ENCODE results near the gene FOXP1. TPM values are rescaled to one million over a fixed set of nuclear protein-coding genes. Genes with fewer than 3 reads are reported as not detected.

FOXP1 gene
- total RNA-seq, 1 donor from 2014 or later, result 128 TPM

DNA sequence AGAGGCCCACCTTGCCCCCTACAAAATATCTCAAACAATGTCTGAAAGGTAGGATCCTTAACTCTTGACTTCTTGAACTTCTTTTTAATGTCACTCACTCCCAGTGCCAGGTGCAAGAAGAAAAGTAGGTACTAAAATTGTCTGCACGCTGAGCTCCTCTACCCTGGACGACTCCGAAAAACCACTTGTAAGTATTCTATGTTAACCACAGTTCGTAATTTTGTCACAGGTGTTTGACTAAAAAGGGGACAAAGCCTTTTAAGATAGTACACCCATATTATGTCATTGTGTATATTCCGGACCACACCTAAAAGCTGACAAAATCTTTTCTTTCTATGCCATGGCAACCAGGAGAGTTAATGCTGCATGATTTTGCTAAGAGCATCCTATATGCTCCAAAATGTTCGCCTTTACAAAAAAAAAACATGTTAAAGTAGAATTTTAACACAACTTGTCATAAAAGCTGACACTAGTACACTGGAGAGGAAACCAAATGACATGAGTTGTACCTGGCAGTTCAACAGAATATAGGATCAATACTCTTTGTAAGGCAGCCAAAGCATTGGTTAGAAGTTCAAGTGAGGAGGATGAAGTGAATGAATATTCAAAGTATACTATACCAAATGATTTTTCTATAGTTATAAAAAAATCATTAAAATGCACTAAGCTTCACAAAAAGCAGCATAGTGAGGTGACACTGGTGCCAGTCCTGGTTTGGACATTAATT lies 210.5 kb downstream of the FOXP1 start:
- no peak for DNase-seq (ENCODE audit: low spot score)

DNA sequence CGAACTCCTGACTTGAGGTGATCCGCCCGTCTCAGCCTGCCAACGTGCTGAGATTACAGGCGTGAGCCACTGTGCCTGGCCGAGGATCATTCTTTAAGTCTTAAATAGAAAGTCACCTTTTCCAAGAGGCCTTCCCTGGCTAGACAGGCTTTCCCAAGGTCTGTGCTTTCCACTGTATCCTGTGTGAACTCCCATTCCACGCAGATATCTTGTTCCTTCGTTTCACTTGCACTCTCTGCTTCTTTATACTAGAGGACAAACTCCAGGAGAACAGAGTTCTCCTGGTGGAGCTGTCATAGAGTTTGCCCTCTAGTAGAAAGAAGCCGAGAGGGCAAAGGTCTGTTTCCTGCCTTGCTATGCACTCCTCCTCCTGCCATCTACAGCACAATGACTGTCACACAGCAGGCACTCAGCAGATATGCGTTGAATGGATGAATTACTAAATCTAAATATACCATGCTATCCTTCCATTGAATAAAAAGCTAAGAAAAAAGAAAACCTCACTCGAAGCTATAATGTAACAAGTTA lies 211.2 kb downstream of the FOXP1 start:
- peak; percentile 58 for DNase-seq (ENCODE audit: low spot score)

DNA sequence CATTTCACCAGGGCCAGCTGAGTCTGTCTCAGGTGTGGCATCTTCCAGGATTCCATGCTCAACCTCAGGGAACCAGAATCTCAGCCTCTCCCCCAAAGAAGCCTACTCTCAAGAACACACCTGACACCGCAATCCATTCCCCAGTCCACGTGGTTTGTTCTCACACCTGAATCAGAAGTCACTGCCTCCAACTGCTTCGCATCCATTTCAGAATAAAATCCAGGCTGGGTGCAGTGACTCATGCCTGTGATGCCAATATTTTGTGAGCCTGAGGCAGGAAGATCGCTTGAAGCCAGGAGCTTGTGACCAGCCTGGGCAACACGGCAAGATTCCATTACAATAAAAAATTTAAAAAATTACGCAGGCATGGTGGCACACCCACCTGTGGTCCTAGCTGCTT lies 212.2 kb downstream of the FOXP1 start:
- no peak for DNase-seq (ENCODE audit: low spot score)

DNA sequence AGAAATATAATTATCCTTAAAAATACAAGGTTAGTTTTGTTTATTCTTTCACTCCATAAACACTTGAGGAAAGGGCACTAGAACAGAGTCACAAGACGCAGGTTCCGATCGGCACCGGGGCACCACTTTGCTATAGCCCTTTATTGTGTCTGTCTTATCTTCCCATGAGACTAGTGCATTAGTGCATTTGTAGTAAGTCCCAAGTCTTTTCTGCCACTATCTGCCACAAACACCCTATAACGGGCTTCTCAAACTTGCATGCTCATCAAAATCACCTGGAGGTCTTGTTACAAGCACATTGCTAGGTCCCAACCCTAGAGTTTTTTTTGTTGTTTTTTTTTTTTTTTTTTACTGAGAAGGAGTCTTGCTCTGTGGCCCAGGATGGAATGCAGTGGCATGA lies 213.1 kb downstream of the FOXP1 start:
- no peak for DNase-seq (ENCODE audit: low spot score)

DNA sequence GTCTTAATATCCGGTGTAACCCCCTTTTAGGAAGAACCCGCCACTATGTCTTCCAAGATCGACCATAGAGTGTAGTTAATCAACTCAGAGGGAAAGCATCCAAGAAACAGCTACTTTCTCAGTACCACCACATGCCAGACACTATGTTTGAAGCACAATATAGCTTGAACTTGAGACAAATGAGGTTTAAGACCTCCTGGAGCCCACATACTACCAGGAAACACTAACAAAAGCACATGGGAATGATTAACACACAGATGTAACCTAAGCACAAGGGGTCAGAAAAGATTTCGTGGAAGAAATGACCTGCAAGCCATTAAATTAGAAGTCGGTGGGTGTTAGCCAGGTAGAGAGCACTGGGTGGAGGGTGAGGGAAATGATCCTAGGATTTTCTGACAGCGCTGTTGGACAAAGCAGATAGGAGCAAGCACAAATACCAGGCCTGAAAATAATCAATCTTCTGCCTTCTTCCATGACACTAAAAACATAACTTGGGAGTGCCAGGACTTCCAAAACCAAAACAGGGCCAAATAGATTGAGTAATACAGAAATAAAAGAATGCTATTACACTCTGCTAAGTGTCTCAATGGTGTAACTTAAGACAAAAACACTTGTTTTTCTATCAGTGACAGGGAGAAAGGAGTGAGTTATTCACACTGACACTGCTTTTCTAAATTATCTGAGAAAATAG lies 213.7 kb downstream of the FOXP1 start:
- DNase-seq (ENCODE audit: low spot score), result no peak

DNA sequence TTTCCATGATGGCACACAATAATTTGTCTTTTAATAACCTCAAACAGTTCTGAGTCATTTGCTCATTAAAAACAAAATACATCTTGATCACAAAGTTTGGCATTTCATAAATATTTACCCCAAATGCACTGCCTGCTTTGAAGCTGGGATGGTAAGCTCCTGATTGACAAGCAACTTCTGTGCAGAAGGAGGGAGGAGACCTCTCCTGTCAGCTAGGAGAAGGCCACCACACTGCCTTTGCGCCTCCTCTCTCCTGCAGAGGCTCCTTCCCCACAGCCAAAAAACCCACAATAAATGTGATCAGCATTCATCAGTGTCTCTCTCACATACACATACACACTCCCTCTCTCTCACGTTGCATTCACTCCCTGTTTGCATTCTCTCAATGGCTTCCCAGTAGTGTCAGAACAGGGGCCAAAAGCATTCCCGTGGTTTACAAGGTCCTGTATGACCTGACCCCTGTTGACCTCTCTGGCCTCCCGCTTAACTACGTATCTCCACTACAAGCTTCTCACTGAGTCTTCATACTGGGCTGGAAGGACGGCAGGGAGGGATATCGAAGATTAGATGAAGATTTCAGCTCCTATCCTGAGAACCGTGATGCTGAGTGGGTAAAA lies 216.4 kb downstream of the FOXP1 start:
- DNase-seq (ENCODE audit: low spot score), result no peak

DNA sequence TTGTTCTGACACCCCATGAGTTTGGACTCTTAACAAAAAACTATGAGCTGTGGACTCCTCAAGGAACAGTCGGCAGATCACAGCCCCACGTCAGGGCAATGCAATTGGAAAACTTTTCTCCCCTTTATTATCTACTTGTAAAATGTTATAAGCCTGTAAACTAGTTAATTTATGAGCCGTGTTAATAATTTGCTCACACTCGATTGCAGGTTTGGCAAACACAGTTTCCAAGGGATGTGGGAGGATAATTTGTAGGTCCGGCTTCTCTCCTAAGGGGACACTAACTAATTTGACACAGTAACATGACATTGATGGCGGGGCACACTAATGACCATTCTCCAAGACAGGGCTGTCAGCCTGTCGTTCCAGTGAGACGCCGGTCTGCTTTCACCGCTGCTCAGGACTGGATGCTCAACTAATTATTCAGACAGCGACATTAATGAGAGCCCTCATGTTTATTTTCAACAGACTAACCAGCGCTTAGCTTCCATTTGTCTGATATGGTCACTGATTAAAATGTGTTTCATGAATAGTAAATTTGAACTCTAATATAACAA lies 222.1 kb downstream of the FOXP1 start:
- no peak for DNase-seq (ENCODE audit: low spot score)

DNA sequence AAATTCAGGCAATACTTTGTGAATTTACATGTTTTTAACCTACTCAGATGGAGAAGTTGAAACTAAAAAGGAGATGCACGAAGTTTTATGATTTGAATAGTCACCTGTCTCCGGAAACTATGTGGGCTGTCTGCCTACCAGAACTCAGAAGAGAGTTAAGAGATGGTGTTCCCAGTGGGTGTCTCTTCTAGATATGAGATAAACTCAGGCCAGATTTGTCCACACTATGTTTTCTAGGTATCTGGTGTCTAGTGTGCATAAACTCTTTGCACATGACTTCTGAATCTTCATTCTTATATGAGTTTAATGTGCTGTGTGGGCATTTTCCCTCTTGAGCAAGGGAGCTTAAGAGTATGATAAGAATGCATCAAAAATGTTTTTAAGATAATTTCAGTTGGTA lies 222.8 kb downstream of the FOXP1 start:
- DNase-seq (ENCODE audit: low spot score), result no peak

DNA sequence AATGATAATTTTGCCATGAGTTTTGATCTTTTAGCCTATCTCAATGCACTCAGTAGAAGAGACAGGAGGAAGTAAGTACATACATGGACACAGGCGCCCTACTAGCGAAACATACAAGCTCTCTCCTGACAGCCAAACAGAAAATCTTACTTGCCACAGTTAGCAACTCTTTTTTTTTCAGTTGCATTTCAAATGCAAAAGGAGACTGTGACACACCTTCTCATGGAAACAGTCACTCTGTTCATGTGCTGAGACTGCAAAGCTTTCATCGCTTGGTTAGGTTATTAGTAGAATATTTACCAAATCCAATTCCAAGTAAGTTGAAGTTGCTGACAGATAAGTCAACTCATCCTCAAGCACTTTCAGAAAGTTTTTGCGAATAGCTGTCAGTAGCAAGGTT lies 223.3 kb downstream of the FOXP1 start:
- DNase-seq (ENCODE audit: low spot score), result no peak

DNA sequence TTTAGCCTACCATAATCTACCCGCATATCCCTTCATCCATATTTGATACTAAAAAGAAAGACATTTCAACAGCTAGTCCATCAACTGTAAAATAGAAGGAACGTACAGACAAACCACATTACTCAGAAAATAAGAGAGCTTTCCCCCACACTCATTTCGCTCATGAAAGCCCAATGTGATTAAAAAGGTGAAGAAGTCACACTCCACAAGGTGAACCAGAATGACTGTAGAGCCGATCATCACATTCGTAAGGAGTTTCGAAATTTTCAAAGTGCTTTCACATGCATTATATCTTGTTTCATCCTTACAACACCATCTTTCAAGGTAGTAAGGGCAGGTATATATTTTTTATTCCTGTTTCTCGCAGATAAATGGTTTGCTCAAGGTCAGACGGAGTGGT lies 225.3 kb downstream of the FOXP1 start:
- no peak for DNase-seq (ENCODE audit: low spot score)

DNA sequence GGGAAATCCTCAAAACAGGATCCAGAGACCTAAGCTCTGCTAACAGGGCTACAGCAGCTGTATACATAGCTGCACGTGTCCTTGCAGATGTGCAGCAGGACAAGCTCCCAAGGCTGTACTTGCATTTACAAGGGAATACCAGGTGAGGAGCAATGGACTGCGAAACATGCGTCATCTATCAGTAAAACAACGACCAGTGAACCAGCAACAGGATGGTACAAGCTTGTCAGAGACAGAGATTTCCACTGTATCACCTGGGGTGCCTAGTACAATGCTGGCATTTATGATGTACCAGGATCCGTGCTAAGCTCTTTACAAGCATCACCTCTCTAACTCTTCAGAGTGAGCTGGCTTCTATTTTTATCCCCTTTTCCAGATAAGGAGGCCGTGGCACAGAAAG lies 227.3 kb downstream of the FOXP1 start:
- DNase-seq (ENCODE audit: low spot score), result no peak

DNA sequence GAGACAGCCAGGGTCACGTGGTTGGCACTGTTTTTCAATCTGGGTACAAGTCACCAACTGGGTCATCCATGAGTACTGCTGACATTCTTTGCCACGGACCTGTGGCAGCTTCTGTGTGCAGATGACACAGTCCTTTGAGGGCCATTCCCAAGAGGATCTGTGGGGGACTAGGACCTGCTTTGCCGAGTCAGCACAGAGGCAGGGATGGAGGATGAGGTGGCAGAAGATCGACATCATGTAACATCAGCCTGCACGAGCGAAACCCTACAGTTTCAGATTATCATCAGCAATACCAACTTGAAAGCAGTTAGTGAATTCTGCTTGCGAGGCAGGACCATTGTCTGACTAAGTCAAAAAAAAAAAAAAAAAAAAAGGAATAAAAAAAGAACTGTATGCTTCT lies 227.7 kb downstream of the FOXP1 start:
- no peak for DNase-seq (ENCODE audit: low spot score)

DNA sequence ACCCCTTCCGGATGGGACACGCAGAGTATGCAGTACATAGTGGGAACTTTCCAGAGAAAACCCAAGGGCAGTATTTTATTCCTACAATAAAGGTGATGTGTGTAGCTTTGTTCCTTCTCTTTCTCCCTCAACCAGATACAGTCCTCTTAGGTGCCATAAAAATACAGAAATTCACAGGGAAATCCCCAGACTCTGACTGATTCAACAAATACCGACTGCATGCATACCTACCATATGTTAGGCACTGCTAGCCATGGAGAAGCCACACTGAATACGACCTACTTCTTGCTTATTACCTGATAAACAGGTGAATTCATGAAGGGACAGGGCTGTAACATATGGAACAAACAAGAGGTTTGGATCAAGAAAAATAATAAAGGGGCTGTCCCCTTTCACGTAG lies 228.5 kb downstream of the FOXP1 start:
- DNase-seq (ENCODE audit: low spot score), result no peak

DNA sequence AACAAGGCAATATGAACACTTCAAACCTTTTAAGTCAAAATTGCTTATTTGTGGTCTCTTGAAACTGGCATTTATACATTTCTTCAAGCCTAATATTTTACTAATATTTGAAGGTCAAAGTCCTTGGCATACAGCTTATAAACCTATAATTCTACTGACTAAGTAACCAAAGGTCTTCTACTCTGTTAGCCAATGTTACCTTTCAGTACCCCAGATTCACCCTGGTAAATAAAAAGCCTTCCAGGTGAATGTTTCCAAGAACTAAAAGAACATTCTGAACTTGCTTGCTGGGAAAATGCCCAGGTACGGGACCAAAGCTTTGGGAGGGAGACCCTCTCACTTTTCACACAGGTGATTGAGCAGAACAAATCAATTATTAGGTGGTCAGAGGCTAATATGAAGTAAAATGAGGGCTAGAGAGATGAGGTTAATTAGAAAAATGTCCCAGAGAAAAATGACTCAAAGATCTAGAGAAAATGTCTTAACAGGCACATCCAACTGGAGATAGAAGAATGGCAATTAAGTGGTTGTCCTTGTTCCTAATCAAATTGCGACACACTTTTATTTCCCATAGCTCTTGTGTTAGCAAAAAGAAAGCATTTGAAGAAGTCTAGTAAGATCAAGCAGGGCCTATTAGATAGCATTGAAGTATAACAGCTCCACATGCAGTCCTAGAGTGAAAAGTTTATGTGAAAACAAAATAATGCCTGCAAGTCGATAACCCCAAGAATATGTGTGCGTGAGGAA lies 232.0 kb downstream of the FOXP1 start:
- DNase-seq (ENCODE audit: low spot score), result no peak

DNA sequence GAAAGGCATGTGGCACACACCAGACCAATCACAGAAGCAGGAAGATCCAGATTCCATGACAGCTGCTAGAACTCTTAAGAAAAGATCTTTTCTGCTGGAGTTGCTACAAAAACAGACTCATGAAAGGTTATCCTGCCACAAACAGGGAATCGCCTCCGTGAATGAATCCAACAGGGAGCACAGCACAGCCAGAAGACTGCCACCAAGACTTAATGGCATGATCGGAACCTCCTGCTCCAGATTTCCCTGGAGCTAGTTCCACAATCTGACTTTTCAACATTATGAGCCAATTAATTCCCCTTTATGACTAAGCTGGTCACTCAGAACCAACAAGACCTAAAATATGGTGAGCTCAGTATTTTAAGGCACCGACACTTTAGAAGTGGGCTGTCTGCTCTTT lies 232.5 kb downstream of the FOXP1 start:
- DNase-seq (ENCODE audit: low spot score), result no peak

DNA sequence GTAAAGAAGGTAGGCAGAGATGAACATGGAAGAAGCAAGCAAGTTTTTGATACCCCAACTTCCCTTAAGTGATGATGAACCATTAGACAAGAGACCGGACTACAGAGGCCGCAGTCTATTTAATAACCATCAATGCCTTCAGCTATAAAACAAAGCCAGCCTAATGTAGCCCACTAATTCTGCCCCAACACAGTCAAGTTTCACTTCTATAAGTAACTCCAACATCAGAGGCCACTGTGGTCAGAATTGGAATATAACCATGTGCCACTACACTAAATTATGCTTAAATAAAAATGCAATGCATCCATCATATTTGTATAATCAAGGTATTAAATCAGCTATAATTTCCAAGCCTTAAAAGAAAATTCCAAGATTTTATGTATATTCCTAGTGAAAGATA lies 234.7 kb downstream of the FOXP1 start:
- no peak for DNase-seq (ENCODE audit: low spot score)

DNA sequence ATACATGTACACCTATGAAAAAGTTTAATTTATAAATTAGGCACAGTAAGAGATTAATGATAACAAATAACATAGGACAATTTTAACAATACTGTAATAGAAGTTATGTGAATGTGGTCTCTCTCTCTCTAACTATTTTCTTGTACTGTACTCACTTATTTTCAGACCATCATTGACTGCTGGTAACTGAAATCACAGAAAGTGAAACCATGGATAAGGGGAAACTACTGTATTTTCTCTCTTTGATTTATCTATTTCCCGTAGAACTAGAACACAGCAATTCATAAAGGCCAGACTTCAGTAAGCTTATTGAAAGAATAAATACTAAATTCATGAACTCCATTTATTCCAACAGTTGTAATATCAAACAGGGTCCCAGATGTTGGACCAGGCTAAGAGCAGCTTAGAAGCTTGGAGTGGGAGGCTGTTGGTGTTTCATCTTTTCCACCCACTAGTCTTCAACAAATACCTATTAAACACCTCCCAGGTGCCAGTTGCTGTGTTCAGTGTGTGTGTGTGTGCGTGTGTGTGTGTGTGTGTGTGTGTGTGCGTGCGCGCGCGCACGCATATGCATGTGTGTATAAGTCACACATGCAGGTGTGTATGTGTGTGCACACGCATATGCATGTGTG lies 235.4 kb downstream of the FOXP1 start:
- DNase-seq (ENCODE audit: low spot score), result no peak

DNA sequence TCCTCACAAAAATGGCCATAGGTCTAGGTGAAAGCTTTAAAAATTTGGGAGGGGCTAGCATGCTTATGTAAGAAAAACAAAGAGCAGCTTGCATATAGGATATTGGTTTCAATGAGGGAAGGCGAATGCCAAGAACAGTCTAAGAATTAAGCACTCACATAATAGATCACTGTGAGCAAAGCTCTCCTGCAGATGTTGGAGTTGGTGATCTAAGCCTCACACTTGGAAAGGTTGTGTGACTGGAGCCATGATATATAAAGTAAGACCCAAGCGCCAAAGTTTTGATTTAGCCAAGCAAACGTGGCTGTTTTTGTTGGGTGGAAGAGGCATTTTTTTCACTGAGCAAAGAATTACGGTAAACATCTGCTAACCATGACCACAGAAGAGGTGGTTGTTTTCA lies 237.5 kb downstream of the FOXP1 start:
- no peak for DNase-seq (ENCODE audit: low spot score)

DNA sequence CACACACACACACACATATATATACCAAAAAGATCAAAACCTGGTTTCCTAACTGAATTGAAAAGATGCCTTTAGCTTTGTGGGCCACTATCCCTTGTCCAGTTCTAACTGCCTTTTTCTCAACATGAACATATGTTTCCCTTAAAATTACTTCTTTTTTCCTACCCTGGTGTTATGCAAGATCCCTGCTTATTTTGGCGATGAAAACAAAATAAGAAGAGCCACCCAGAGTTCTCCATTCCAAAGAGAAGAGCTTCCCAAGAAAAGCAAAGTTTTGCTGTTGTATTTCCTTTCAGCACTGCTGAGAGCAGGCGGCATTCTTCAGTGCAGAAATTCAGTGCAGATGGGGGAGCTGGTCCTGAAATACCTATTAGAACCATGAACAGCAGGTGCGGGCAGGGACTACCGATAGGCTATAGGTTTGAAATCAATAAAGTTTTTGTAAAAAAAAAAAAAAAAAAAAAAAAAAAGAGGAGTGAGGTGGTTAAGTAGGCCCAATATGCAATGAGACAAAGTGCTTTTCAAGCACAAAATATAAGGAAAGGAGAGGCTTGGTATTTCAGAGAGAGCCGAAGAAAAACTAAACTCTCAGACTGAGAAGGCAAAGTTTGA lies 238.0 kb downstream of the FOXP1 start:
- no peak for DNase-seq (ENCODE audit: low spot score)

DNA sequence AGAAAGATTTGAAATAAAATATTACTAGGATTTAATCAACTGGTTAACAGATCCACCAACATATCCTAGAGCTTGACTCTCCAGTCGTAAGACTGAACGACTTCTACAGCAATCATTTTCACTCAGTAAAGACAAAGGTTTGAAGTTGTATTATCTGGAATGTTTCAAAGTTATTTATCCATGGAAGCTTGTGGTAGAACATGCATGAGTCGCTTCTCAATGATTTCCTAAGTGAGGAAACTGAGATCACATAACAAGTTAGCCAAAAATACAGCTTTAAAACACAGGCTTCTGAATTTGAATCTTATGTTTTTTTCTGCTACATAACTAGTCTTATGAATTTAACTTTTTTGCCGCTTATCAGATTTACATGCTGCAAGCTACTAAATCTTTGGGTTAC lies 241.8 kb downstream of the FOXP1 start:
- no peak for DNase-seq (ENCODE audit: low spot score)

DNA sequence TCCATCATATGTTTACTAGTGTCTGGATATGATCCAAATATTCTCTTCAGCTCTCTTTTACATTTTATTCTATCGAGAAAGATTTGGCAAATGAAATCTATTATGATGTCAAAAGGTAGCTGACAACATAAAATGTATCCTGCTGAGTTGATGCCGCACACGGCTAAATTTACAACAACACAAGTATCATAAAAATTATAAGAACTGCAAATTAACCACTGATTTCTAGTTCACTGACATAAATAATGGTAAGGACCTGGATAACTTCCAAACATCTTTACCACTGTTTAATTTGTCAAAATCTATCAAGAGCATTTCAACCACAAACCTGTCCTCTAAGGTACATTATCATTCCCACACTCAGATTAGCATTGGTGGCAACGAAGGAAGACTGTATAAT lies 244.5 kb downstream of the FOXP1 start:
- DNase-seq (ENCODE audit: low spot score), result no peak
